Measurements from ENCODE around the gene AHI1. TPM values are rescaled to one million over a fixed set of nuclear protein-coding genes. Genes with fewer than 3 reads are reported as not detected.

AHI1 gene
- total RNA-seq, 1 experiment from 2014 or later = 11.3 TPM

DNA sequence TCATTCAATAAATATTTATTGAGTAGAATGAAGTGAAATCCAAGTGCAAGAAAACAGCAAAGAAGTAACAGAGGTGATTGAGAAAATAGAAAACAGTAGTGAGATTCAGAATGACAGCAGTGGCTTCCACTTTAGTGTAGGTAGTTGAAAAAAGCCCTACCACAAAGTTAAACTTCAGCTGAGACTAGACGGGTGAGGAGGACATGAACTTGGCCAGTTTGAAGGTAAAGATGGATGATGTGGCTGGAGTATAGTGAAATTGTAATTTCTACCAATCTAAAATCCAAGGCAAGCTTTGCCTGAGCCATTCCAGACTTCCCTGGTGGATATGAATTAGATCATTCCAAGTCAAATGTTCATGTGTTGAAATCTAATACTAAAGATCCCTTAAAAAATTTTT lies 32.6 kb upstream of the AHI1 start:
- no peaks in the 10 kb centered on the region for H3K9me3 ChIP-seq
- Mint-ChIP-seq H3K4me3 (ENCODE audit: unreplicated experiment) (no peak overlapping the region), H3K4me1 (ENCODE audit: low read depth, unreplicated experiment) (no peaks in the 10 kb centered on the region), H3K36me3 (ENCODE audit: insufficient read depth, unreplicated experiment) (no peaks in the 10 kb centered on the region), H3K27me3 (ENCODE audit: insufficient read depth, unreplicated experiment) (no peaks in the 10 kb centered on the region), H3K9me3 (ENCODE audit: unreplicated experiment) (no peaks in the 10 kb centered on the region), H3K27ac (ENCODE audit: unreplicated experiment) (no peak overlapping the region)
- intact Hi-C loops (cut with micrococcal nuclease; ENCODE audit: unreplicated experiment) = loop anchor here (10.0 kb wide), 2 partner anchors 75 to 145 kb away; no protein-coding TSS in a partner anchor
- DNase-seq = no peak
- no peaks in the 10 kb centered on the region for H3K27me3 ChIP-seq (replicated peaks; ENCODE audit: control insufficient read depth, insufficient read depth, low read length)
- POLR2A ChIA-PET = no interaction called here
- no TSS peak for BruUV-seq (replicated peaks)
- TF ChIP-seq, protein P1, sequence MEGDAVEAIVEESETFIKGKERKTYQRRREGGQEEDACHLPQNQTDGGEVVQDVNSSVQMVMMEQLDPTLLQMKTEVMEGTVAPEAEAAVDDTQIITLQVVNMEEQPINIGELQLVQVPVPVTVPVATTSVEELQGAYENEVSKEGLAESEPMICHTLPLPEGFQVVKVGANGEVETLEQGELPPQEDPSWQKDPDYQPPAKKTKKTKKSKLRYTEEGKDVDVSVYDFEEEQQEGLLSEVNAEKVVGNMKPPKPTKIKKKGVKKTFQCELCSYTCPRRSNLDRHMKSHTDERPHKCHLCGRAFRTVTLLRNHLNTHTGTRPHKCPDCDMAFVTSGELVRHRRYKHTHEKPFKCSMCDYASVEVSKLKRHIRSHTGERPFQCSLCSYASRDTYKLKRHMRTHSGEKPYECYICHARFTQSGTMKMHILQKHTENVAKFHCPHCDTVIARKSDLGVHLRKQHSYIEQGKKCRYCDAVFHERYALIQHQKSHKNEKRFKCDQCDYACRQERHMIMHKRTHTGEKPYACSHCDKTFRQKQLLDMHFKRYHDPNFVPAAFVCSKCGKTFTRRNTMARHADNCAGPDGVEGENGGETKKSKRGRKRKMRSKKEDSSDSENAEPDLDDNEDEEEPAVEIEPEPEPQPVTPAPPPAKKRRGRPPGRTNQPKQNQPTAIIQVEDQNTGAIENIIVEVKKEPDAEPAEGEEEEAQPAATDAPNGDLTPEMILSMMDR (IDR thresholded peaks at IDR 0.05; ENCODE audit: insufficient read depth in 1 of 2, low read depth in 1 of 2, low read length in 1 of 2, severe bottlenecking in 1 of 2, unreplicated experiment in 1 of 2) = no peak
- H3K4me3 ChIP-seq (ENCODE audit: low read depth, low read length) = no peak overlapping the region
- no peaks in the 10 kb centered on the region for H3K4me1 ChIP-seq
- no peaks in the 10 kb centered on the region for H3K36me3 ChIP-seq (ENCODE audit: control insufficient read depth, insufficient read depth, low read length)
- CTCF ChIA-PET = no interaction called here

DNA sequence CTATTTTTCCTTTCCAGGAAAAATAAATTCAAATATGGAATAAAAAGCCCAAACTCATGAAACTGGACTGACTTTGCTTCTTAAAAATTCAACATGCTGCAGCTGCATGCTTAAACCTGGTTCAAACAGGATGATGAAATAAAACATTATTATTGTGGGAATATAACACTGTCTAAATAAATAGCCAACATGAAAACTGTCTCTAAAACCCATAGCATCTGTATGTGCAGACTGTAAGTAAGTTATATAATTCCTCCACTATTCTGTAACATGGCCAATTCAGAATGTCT lies 30.4 kb upstream of the AHI1 start:
- Histone ChIP-seq H3K4me1 (peaks cover 7% of the 10 kb centered on the region), H3K27me3 (replicated peaks; ENCODE audit: control insufficient read depth, insufficient read depth, low read length) (no peaks in the 10 kb centered on the region), H3K9me3 (no peaks in the 10 kb centered on the region), H3K36me3 (ENCODE audit: control insufficient read depth, insufficient read depth, low read length) (no peaks in the 10 kb centered on the region), H3K4me3 (ENCODE audit: low read depth, low read length) (no peak overlapping the region)
- H3K4me3 Mint-ChIP-seq (ENCODE audit: unreplicated experiment) = no peak overlapping the region
- POLR2A ChIA-PET = no interaction called here
- TF ChIP-seq, protein P1 (IDR thresholded peaks at IDR 0.05; ENCODE audit: insufficient read depth in 1 of 2, low read depth in 1 of 2, low read length in 1 of 2, severe bottlenecking in 1 of 2, unreplicated experiment in 1 of 2) = no peak
- no peak for DNase-seq
- intact Hi-C loops (cut with micrococcal nuclease; ENCODE audit: unreplicated experiment) = no loop called here
- H3K36me3 Mint-ChIP-seq (ENCODE audit: insufficient read depth, unreplicated experiment) = no peaks in the 10 kb centered on the region
- H3K9me3 Mint-ChIP-seq (ENCODE audit: unreplicated experiment) = no peaks in the 10 kb centered on the region
- no TSS peak for BruUV-seq (replicated peaks)
- peaks cover 8% of the 10 kb centered on the region for H3K4me1 Mint-ChIP-seq (ENCODE audit: low read depth, unreplicated experiment)
- CTCF ChIA-PET = no interaction called here
- no peak overlapping the region for H3K27ac Mint-ChIP-seq (ENCODE audit: unreplicated experiment)
- no peaks in the 10 kb centered on the region for H3K27me3 Mint-ChIP-seq (ENCODE audit: insufficient read depth, unreplicated experiment)

DNA sequence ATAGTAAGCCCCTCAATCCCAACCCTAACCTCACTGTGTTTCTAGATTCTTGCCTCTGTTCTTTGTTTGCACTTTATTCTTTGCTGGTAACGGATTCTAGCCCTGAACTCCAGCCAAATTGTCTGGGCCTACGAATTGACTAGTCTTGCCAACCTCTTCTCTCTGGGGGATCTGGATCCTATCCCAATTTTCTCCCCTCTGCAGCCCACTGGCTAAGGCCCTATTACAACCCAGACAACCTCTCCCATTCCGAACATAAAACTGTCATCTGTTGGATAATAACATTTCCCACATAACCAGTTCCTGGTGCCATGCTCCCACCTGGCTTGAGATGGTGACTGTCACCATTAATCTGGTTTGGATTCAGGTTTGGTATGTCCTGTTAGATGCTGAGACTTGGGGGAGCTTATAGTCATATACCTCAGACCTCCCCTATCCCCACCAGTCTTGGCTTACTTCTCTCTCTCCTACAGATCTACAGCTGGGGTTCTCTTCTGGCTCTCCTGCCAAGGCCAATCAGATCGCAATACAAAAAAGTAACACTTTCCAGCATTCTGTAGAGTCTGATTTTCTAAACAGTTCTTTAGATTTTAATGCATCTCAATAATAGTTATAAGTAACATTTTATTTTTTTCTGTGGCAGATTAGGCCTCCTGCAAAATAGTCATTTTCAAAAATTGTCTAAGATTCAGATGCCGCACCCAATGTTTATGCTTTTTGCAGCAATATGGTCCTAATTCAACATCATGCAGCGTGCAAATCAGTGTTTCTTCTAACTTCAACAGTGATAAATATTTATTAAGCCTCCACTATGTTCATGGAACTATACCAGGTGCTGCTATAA lies 29.8 kb upstream of the AHI1 start:
- no peaks in the 10 kb centered on the region for H3K36me3 ChIP-seq (ENCODE audit: control insufficient read depth, insufficient read depth, low read length)
- intact Hi-C loops (cut with micrococcal nuclease; ENCODE audit: unreplicated experiment) = no loop called here
- no peaks in the 10 kb centered on the region for H3K36me3 Mint-ChIP-seq (ENCODE audit: insufficient read depth, unreplicated experiment)
- peaks cover under 1% of the 10 kb centered on the region for H3K27me3 Mint-ChIP-seq (ENCODE audit: insufficient read depth, unreplicated experiment)
- H3K27me3 ChIP-seq (replicated peaks; ENCODE audit: control insufficient read depth, insufficient read depth, low read length) = no peaks in the 10 kb centered on the region
- no TSS peak for BruUV-seq (replicated peaks)
- no peak overlapping the region for H3K4me3 Mint-ChIP-seq (ENCODE audit: unreplicated experiment)
- peaks cover 13% of the 10 kb centered on the region for H3K4me1 ChIP-seq
- H3K27ac Mint-ChIP-seq (ENCODE audit: unreplicated experiment) = no peak overlapping the region
- no peaks in the 10 kb centered on the region for H3K9me3 ChIP-seq
- peaks cover 10% of the 10 kb centered on the region for H3K4me1 Mint-ChIP-seq (ENCODE audit: low read depth, unreplicated experiment)
- CTCF ChIA-PET = no interaction called here
- H3K9me3 Mint-ChIP-seq (ENCODE audit: unreplicated experiment) = no peaks in the 10 kb centered on the region
- TF ChIP-seq, protein P1 (IDR thresholded peaks at IDR 0.05; ENCODE audit: insufficient read depth in 1 of 2, low read depth in 1 of 2, low read length in 1 of 2, severe bottlenecking in 1 of 2, unreplicated experiment in 1 of 2) = no peak
- POLR2A ChIA-PET = no interaction called here
- no peak for DNase-seq
- H3K4me3 ChIP-seq (ENCODE audit: low read depth, low read length) = no peak overlapping the region

All from Caco-2 (cell line).